C4-2B (cell line): ENCODE data around the gene TREM2.

Experiments
- CTCF ChIP-seq: fragments of 450-650 bp; conservative IDR thresholded peaks from 2 replicates; pipeline ENCODE4 v1.5.1; 2017; ENCODE audit warnings: mild to moderate bottlenecking
- ZFX ChIP-seq: fragments of 450-650 bp; IDR thresholded peaks from 2 replicates; pipeline ENCODE4 v1.6.1; 2017

DNA sequence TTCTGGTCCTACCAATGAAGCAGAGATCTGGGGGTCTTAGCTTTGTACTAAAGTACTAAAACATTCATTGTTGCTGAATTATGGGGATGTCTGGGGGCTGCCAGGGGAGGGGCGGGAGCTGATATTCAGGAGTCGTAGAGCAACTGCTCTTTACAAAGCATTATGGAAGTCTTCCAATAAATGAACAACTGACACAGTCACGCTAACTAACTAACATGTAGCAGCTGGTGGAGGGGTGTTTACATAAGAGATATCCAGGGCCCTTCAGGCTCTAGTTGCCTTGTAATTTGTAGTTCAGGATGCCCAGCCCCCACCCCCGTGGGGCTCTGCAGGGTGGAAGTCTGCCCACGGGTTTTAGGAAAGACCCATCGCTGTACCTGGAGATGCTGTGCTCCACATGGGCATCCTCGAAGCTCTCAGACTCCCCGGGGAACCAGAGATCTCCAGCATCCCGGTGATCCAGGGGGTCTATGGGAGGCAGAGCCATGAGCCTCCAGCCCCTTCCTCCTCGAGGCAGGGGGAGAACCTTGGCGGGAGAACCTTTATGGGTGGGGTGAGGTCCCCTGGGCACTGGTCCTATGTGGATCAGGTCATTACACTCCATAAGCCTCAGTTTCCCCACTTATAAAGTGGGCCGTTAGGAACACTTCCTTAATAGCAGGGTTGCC is 3.4 kb downstream of the TREM2 start:
- no peak for TF ChIP-seq CTCF
- no peak for TF ChIP-seq ZFX
